RWPE1 (cell line): Measurements from ENCODE around the gene PMM1.
A peak's percentile ranks its signal among the peaks of the same experiment; 100 is the strongest.

Experiments used
- CTCF ChIA-PET: fragments of 350-600 bp; sonication (Branson Sonifier 250); formaldehyde crosslinking; extraction: SDS; loops from one replicate; lab custom pipeline; 2021; lab: Yijun Ruan, JAX
- POLR2A ChIA-PET: fragments of 400-600 bp; formaldehyde crosslinking; extraction: SDS; loops from one replicate; lab custom pipeline; 2020; ENCODE audit warnings: antibody characterized with exemption; ENCODE audit not compliant: low non-redundant PET; lab: Yijun Ruan, JAX
- DNase-seq: peaks from one replicate; pipeline ENCODE4 v3.0.0; 2012; ENCODE audit warnings: low spot score
- H3K27ac ChIP-seq: fragments of 450-650 bp; 2 replicates; pipeline ENCODE4 v1.5.1; 2017
- TF ChIP-seq, protein P1 (sequence below): fragments of 450-650 bp; conservative IDR thresholded peaks from 2 replicates; pipeline ENCODE4 v1.5.1; 2017; ENCODE audit warnings: low read depth, mild to moderate bottlenecking

The PMM1 gene

GRCh38 chr22:41612603-41613306, 23.1 kb upstream of the PMM1 start:
- peak overlapping the region; percentile 44 for H3K27ac ChIP-seq
- no peak for DNase-seq
- CTCF ChIA-PET = interaction anchor here (0.5 kb wide), 1 partner anchor 161 kb away, joined by 3 read pairs; no protein-coding TSS in a partner anchor
- TF ChIP-seq, protein P1, sequence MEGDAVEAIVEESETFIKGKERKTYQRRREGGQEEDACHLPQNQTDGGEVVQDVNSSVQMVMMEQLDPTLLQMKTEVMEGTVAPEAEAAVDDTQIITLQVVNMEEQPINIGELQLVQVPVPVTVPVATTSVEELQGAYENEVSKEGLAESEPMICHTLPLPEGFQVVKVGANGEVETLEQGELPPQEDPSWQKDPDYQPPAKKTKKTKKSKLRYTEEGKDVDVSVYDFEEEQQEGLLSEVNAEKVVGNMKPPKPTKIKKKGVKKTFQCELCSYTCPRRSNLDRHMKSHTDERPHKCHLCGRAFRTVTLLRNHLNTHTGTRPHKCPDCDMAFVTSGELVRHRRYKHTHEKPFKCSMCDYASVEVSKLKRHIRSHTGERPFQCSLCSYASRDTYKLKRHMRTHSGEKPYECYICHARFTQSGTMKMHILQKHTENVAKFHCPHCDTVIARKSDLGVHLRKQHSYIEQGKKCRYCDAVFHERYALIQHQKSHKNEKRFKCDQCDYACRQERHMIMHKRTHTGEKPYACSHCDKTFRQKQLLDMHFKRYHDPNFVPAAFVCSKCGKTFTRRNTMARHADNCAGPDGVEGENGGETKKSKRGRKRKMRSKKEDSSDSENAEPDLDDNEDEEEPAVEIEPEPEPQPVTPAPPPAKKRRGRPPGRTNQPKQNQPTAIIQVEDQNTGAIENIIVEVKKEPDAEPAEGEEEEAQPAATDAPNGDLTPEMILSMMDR = no peak
- POLR2A ChIA-PET = no interaction called here

GRCh38 chr22:41608386-41608785, 18.7 kb upstream of the PMM1 start:
- CTCF ChIA-PET = no interaction called here
- TF ChIP-seq, protein P1 = no peak
- peak overlapping the region; percentile 3; the same call in 1 of the 2 replicates for H3K27ac ChIP-seq
- POLR2A ChIA-PET = no interaction called here
- no peak for DNase-seq

DNA sequence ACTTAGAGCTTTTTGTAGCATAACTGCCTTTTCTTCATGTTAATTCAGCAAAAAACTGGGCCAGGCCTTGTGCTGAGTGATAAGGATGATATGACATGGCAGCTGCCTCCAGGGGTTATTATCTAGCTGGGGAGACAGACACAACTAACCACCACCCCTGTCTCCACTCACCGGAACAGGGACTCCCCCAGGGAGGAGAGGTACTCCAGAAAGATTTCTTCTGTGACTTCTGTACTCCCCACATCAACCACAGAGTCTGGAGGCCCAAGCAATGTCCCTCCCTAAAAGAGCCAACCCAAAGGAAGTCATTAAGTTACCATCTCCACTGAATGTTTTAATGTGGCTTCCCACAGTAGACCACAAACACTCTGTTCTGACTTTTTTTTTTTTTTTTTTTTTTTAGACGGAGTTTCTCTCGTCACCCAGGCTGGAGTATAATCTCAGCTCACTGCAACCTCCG, 14.3 kb upstream of the PMM1 start:
- ChIA-PET CTCF (no interaction called here), POLR2A (no interaction called here)
- TF ChIP-seq, protein P1 = no peak
- no peak for DNase-seq
- H3K27ac ChIP-seq = no peak overlapping the region

DNA sequence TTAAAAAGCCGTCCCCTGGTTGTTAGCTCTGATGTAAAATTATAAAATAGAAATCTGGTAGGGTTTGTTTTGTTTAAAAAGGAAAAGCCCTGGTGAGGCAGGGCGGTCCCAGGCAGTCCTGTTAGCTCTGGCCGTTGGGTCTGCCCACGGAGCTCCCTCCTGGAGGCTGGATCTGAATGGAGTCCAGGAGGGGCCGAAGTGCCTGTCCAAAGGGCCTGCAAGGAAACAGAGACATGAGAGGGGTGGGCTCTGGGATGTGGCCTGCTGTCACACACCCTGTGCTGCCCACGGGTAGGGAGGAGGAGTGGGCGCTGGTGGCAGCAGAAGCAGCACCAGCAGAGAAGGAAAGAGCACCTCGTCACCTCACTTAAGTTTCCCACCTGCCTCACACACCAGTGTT, 11.3 kb upstream of the PMM1 start:
- POLR2A ChIA-PET = no interaction called here
- DNase-seq = no peak
- CTCF ChIA-PET = no interaction called here
- peak overlapping the region; percentile 95 for H3K27ac ChIP-seq
- TF ChIP-seq, protein P1 = no peak

DNA sequence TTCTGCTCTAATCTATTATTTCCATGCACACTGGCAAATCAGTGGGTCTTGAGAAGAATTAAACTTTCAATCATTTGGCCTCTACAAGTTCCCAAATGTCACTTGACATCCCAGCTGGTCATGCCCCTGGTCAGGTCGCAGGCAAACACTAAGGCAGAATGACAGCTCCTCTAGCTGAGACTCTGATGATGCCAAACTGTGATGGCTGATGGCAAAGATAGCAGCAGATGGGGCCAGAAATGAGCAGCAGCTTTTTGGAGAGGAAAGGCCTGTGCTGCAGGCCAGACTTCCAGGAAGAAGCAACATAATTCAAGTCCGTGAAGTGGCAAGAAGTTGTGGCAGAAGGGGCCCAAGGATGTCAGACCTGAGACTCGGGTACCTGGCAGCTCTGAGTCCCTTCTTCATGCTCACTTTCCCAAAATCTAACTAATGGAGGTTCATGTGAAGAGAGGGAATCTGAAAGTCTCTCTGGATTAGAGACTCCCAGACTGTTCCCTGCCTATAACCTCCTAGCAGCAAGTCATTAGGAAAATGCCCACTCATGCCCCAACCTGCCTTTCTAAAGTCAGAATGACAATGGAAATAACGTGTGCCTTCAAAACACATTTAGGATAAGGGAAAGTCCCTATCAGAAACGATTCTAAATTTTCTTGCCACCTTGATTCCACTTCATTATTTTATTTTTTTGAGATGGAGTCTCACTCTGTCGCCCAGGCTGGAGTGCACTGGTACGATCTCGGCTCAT, 9.4 kb upstream of the PMM1 start:
- ChIA-PET CTCF (interaction anchor here (0.6 to 1.0 kb wide), 2 partner anchors 22 to 33 kb away, joined by 3 to 4 read pairs; partner anchors contain the start of genes DESI1 and XRCC6), POLR2A (no interaction called here)
- peak overlapping the region; percentile 95 for H3K27ac ChIP-seq
- DNase-seq = no peak
- TF ChIP-seq, protein P1 = no peak

DNA sequence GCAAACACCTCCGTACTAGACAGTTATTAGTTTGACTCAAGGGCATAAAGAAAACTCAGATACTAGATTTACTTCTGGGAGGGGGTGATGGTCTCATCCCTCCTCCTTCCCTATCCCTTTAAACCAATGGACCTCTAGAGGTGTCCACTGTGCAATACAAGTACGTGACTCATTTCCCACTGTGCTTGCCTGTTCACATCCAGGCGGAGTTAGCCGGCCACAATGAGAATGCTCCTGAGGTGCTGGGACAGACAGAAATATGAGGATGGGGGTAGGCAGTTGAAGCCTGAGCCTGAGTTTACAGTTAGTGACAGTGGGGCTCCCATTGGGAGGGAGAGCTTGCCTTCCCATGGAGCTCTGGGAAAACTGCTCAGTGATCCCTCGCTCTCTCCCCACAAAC, 8.4 kb upstream of the PMM1 start:
- H3K27ac ChIP-seq = peak overlapping the region; percentile 95
- TF ChIP-seq, protein P1 = no peak
- DNase-seq = peak; percentile 74
- CTCF ChIA-PET = interaction anchor here (0.6 to 1.0 kb wide), 3 partner anchors 23 to 354 kb away, joined by 3 to 4 read pairs (median 3); partner anchors contain the start of genes DESI1 and XRCC6
- POLR2A ChIA-PET = no interaction called here
